Liver (tissue), 9 donors: ENCODE measurements around the gene CX3CL1. TPM values are rescaled to one million over a fixed set of nuclear protein-coding genes. Genes with fewer than 3 reads are reported as not detected.

Experiments
- DNase-seq: peaks from one replicate; pipeline ENCODE4 v3.0.0-alpha.2; 2017; ENCODE audit warnings: low spot score
- H3K27ac ChIP-seq, 2 donors: one replicate each; pipeline ENCODE4 v1.7.0; 2013; ENCODE audit warnings: inconsistent platforms in 2 of 2, low read length in 2 of 2, control low read depth in 1 of 2, low read depth in 1 of 2, mild to moderate bottlenecking in 1 of 2
- H3K27me3 ChIP-seq, 4 donors: one replicate each; pipeline versions ENCODE4 v1.6.1 to v1.7.0; 2013; ENCODE audit warnings: low read length in 3 of 4, inconsistent platforms in 1 of 4, mild to moderate bottlenecking in 1 of 4, moderate library complexity in 1 of 4; ENCODE audit not compliant: control insufficient read depth in 4 of 4, insufficient read depth in 4 of 4
- H3K36me3 ChIP-seq, 4 donors: one replicate each; pipeline versions ENCODE4 v1.6.1 to v1.7.0; 2013; ENCODE audit warnings: low read length in 3 of 4, mild to moderate bottlenecking in 3 of 4, low read depth in 1 of 4, moderate library complexity in 1 of 4; ENCODE audit not compliant: control insufficient read depth in 4 of 4, insufficient read depth in 3 of 4
- H3K4me1 ChIP-seq, 4 donors: one replicate each; pipeline versions ENCODE4 v1.6.1 to v1.7.0; 2013; ENCODE audit warnings: low read length in 3 of 4, mild to moderate bottlenecking in 3 of 4, moderate library complexity in 1 of 4; ENCODE audit not compliant: control insufficient read depth in 4 of 4, insufficient read depth in 4 of 4
- H3K4me3 ChIP-seq, 3 donors: one replicate each; pipeline versions ENCODE4 v1.6.1 to v1.7.0; 2013; ENCODE audit warnings: low read length in 3 of 3, control low read depth in 1 of 3, low read depth in 1 of 3, mild to moderate bottlenecking in 1 of 3
- H3K9ac ChIP-seq, 2 donors: one replicate each; pipeline ENCODE4 v1.7.0; 2013; ENCODE audit warnings: low read length in 2 of 2, mild to moderate bottlenecking in 2 of 2, moderate library complexity in 2 of 2, control low read depth in 1 of 2, low read depth in 1 of 2
- H3K9me3 ChIP-seq, 4 donors: one replicate each; pipeline versions ENCODE4 v1.6.1 to v1.7.0; 2013; ENCODE audit warnings: low read length in 3 of 4; ENCODE audit not compliant: control insufficient read depth in 4 of 4
- EGR1 ChIP-seq, 2 donors: IDR thresholded peaks; 2 replicates each; pipeline ENCODE4 v1.6.1; 2016 to 2018; ENCODE audit warnings: antibody characterized with exemption in 2 of 2, low read depth in 2 of 2
- FOXA1 ChIP-seq: IDR thresholded peaks from 2 replicates; pipeline ENCODE4 v1.6.1; 2016; ENCODE audit warnings: antibody characterized with exemption
- FOXA2 ChIP-seq: IDR thresholded peaks from 2 replicates; pipeline ENCODE4 v1.6.1; 2016; ENCODE audit warnings: antibody characterized with exemption
- GABPA ChIP-seq, 2 donors: IDR thresholded peaks in 1 of 2; conservative IDR thresholded peaks in 1 of 2; 2 replicates each; pipeline ENCODE4 v1.6.1; 2016; ENCODE audit warnings: antibody characterized with exemption in 2 of 2, mild to moderate bottlenecking in 1 of 2, moderate library complexity in 1 of 2
- HNF4A ChIP-seq, 2 donors: conservative IDR thresholded peaks; 2 replicates each; pipeline ENCODE4 v1.6.1; 2016; ENCODE audit warnings: antibody characterized with exemption in 2 of 2, mild to moderate bottlenecking in 2 of 2
- HNF4G ChIP-seq: IDR thresholded peaks from 2 replicates; pipeline ENCODE4 v1.6.1; 2016; ENCODE audit warnings: antibody characterized with exemption
- JUND ChIP-seq, 2 donors: IDR thresholded peaks; 2 replicates each; pipeline ENCODE4 v1.6.1; 2016; ENCODE audit warnings: antibody characterized with exemption in 2 of 2
- NR2F2 ChIP-seq: IDR thresholded peaks from 2 replicates; pipeline ENCODE4 v1.6.1; 2016; ENCODE audit warnings: antibody characterized with exemption
- RAD21 ChIP-seq, 2 donors: IDR thresholded peaks; 2 replicates each; pipeline ENCODE4 v1.6.1; 2016; ENCODE audit warnings: antibody characterized with exemption in 2 of 2, mild to moderate bottlenecking in 2 of 2
- RXRA ChIP-seq, 2 donors: IDR thresholded peaks; 2 replicates each; pipeline ENCODE4 v1.6.1; 2017 to 2018; ENCODE audit warnings: antibody characterized with exemption in 2 of 2, mild to moderate bottlenecking in 1 of 2
- SP1 ChIP-seq: IDR thresholded peaks from 2 replicates; pipeline ENCODE4 v1.6.1; 2018; ENCODE audit warnings: antibody characterized with exemption, mild to moderate bottlenecking
- TAF1 ChIP-seq: conservative IDR thresholded peaks from 2 replicates; pipeline ENCODE4 v1.6.1; 2016; ENCODE audit warnings: antibody characterized with exemption, mild to moderate bottlenecking
- YY1 ChIP-seq: IDR thresholded peaks from 2 replicates; pipeline ENCODE4 v1.6.1; 2016; ENCODE audit warnings: antibody characterized with exemption, mild to moderate bottlenecking
- WGBS: extraction: QIAGEN DNeasy Blood & Tissue Kit; methylation state at CpG from one replicate; pipeline ENCODE4 v1.1.7; 2013; 5-methylcytosine and 5-hydroxymethylcytosine counted together
- polyA plus RNA-seq, 2 donors: library from polyadenylated mRNA; stranded (reverse) in 1 of 2; unstranded in 1 of 2; fragments of 200-250 nt in 1 of 2; fragments of >200 nt in 1 of 2; fragmentation: Nextera tagmentation in 1 of 2; extraction: Ambion mirVana in 1 of 2; gene quantifications; one replicate each; pipeline versions ENCODE4 v1.2.1 to v1.2.3, GENCODE V29; 2013 to 2015
- total RNA-seq, 2 donors: library from RNA; depleted of rRNA; stranded (reverse); fragments of >200 nt; gene quantifications; one replicate each; pipeline ENCODE4 v1.2.3, GENCODE V29; 2014
- TF ChIP-seq, protein P1 (sequence below): fragments of 150-350 bp; IDR thresholded peaks from 2 replicates; pipeline ENCODE4 v1.5.1; 2017; ENCODE audit warnings: improper control_type of control experiment, low read depth, low read length; ENCODE audit not compliant: missing input control
- TF ChIP-seq, protein P2 (sequence below): IDR thresholded peaks from 2 replicates; pipeline ENCODE4 v1.6.1; 2016; ENCODE audit warnings: antibody characterized with exemption
- TF ChIP-seq, protein P3 (sequence below): IDR thresholded peaks from 2 replicates; pipeline ENCODE4 v1.6.1; 2016; ENCODE audit warnings: antibody characterized with exemption, mild to moderate bottlenecking
- TF ChIP-seq, protein P4 (sequence below): IDR thresholded peaks from 2 replicates; pipeline ENCODE4 v1.6.1; 2016; ENCODE audit warnings: antibody characterized with exemption
- TF ChIP-seq, protein P5 (sequence below): IDR thresholded peaks from 2 replicates; pipeline ENCODE4 v1.6.1; 2016; ENCODE audit warnings: antibody characterized with exemption
- donor health status: healthy.
- donor health status: healthy.
- donor health status: healthy.
- donor health status: healthy.
- donor health status: healthy.

CX3CL1 gene
- total RNA-seq, result 1 to 10 TPM; 4.8 to 5.9 TPM
- 1 to 10 TPM; 2.5 to 5.5 TPM for polyA plus RNA-seq

DNA sequence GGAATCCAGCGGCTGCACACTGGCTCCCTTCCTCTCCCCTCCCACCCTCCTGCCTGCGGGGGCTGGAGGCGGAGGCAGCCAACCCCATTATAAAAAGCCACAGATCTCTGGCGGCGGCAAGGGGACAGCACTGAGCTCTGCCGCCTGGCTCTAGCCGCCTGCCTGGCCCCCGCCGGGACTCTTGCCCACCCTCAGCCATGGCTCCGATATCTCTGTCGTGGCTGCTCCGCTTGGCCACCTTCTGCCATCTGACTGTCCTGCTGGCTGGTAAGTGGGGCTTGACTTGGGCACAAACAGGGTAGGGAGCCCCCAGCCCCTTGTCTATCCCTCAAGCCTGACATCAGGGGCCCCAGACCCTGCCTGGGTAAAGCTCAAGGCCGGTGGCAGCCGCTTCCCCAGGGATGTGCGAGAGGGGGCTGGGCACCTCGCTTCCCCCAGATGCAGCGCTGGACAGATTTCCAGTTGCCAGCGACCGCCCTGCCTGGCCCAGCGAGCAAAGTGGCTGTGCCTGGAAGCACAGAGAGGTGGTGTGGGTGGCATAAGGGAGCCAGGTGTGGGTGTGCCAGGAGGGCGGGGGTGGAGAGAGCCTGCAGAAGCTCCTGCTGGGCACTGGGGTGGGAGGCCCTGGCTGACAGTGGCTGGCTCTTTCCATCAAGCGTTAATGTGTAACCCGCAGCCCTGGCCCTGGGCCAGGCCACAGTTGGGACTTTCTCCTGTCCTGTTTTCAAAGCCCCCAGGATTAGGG lies at the start of gene CX3CL1:
CX3CL1 (plus strand) TSS at position 119 of the 745 bp plus-strand sequence; CDS start at position 198, 79 bp downstream.
- DNase-seq, result peak; percentile 84
- Histone ChIP-seq H3K27me3 (no peaks in the 10 kb centered on the region), H3K4me3 (peak within 1 kb of the TSS; percentile 53 to 77 (median 54)), H3K36me3 (no peaks in the 10 kb centered on the region), H3K4me1 (peaks cover 4 to 40% (median 27%) of the 10 kb centered on the region in 4 donors), H3K27ac (peak within 1 kb of the TSS; percentile 94 to 98), H3K9ac (peak within 1 kb of the TSS; percentile 63 to 93), H3K9me3 (no peaks in the 10 kb centered on the region)
- 14% methylated on average over 23 of the region's 23 CpGs for WGBS
- TF ChIP-seq HNF4A (conservative IDR thresholded peaks at IDR 0.05), result peak in 1 of 2 donors; percentile 60
- TF ChIP-seq, protein P1, sequence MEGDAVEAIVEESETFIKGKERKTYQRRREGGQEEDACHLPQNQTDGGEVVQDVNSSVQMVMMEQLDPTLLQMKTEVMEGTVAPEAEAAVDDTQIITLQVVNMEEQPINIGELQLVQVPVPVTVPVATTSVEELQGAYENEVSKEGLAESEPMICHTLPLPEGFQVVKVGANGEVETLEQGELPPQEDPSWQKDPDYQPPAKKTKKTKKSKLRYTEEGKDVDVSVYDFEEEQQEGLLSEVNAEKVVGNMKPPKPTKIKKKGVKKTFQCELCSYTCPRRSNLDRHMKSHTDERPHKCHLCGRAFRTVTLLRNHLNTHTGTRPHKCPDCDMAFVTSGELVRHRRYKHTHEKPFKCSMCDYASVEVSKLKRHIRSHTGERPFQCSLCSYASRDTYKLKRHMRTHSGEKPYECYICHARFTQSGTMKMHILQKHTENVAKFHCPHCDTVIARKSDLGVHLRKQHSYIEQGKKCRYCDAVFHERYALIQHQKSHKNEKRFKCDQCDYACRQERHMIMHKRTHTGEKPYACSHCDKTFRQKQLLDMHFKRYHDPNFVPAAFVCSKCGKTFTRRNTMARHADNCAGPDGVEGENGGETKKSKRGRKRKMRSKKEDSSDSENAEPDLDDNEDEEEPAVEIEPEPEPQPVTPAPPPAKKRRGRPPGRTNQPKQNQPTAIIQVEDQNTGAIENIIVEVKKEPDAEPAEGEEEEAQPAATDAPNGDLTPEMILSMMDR, result no peak
- TF ChIP-seq NR2F2, result no peak
- peak; percentile 77 for TF ChIP-seq SP1
- TF ChIP-seq, protein P2, sequence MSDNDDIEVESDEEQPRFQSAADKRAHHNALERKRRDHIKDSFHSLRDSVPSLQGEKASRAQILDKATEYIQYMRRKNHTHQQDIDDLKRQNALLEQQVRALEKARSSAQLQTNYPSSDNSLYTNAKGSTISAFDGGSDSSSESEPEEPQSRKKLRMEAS, result peak; percentile 41
- TF ChIP-seq, protein P3, sequence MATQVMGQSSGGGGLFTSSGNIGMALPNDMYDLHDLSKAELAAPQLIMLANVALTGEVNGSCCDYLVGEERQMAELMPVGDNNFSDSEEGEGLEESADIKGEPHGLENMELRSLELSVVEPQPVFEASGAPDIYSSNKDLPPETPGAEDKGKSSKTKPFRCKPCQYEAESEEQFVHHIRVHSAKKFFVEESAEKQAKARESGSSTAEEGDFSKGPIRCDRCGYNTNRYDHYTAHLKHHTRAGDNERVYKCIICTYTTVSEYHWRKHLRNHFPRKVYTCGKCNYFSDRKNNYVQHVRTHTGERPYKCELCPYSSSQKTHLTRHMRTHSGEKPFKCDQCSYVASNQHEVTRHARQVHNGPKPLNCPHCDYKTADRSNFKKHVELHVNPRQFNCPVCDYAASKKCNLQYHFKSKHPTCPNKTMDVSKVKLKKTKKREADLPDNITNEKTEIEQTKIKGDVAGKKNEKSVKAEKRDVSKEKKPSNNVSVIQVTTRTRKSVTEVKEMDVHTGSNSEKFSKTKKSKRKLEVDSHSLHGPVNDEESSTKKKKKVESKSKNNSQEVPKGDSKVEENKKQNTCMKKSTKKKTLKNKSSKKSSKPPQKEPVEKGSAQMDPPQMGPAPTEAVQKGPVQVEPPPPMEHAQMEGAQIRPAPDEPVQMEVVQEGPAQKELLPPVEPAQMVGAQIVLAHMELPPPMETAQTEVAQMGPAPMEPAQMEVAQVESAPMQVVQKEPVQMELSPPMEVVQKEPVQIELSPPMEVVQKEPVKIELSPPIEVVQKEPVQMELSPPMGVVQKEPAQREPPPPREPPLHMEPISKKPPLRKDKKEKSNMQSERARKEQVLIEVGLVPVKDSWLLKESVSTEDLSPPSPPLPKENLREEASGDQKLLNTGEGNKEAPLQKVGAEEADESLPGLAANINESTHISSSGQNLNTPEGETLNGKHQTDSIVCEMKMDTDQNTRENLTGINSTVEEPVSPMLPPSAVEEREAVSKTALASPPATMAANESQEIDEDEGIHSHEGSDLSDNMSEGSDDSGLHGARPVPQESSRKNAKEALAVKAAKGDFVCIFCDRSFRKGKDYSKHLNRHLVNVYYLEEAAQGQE, result peak; percentile 95
- no peak for TF ChIP-seq JUND (IDR thresholded peaks at IDR 0.05)
- TF ChIP-seq FOXA1, result peak; percentile 38
- TF ChIP-seq EGR1 (IDR thresholded peaks at IDR 0.05; ENCODE audit: low read depth in 2 of 2), result peak; percentile 81 to 91
- TF ChIP-seq TAF1, result peak; percentile 95
- peak; percentile 54 for TF ChIP-seq HNF4G
- TF ChIP-seq, protein P4, sequence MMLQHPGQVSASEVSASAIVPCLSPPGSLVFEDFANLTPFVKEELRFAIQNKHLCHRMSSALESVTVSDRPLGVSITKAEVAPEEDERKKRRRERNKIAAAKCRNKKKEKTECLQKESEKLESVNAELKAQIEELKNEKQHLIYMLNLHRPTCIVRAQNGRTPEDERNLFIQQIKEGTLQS, result no peak
- no peak for TF ChIP-seq FOXA2
- peak in 1 of 2 donors; percentile 55 for TF ChIP-seq RAD21 (IDR thresholded peaks at IDR 0.05)
- TF ChIP-seq GABPA (IDR thresholded peaks at IDR 0.05 in 1 of 2, conservative IDR thresholded peaks at IDR 0.05 in 1 of 2), result no peak
- TF ChIP-seq RXRA (IDR thresholded peaks at IDR 0.05), result peak; percentile 64 to 71
- TF ChIP-seq, protein P5, sequence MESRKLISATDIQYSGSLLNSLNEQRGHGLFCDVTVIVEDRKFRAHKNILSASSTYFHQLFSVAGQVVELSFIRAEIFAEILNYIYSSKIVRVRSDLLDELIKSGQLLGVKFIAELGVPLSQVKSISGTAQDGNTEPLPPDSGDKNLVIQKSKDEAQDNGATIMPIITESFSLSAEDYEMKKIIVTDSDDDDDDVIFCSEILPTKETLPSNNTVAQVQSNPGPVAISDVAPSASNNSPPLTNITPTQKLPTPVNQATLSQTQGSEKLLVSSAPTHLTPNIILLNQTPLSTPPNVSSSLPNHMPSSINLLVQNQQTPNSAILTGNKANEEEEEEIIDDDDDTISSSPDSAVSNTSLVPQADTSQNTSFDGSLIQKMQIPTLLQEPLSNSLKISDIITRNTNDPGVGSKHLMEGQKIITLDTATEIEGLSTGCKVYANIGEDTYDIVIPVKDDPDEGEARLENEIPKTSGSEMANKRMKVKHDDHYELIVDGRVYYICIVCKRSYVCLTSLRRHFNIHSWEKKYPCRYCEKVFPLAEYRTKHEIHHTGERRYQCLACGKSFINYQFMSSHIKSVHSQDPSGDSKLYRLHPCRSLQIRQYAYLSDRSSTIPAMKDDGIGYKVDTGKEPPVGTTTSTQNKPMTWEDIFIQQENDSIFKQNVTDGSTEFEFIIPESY, result no peak
- TF ChIP-seq YY1, result peak; percentile 55
